ENCODE data around the gene FBXO31.

FBXO31 gene

GRCh38 chr16:87352818-87353217, 30.8 kb downstream of the FBXO31 start:
- FAIRE-seq (no peak), DNase-seq (ENCODE audit: insufficient read length) (no peak)
- no peak for TF ChIP-seq POLR2A (IDR thresholded peaks at IDR 0.05; ENCODE audit: low read depth, low read length)
- no peak for TF ChIP-seq POLR2AphosphoS5 (IDR thresholded peaks at IDR 0.05; ENCODE audit: low read depth, low read length)
- TF ChIP-seq TAF1 (IDR thresholded peaks at IDR 0.05; ENCODE audit: borderline replicate concordance, low read depth, low read length), result no peak

GRCh38 chr16:87351320-87351698, 32.3 kb downstream of the FBXO31 start:
- TF ChIP-seq POLR2AphosphoS5 (IDR thresholded peaks at IDR 0.05; ENCODE audit: low read depth, low read length) (no peak), TAF1 (IDR thresholded peaks at IDR 0.05; ENCODE audit: borderline replicate concordance, low read depth, low read length) (no peak), POLR2A (IDR thresholded peaks at IDR 0.05; ENCODE audit: low read depth, low read length) (no peak)
- FAIRE-seq (no peak), DNase-seq (ENCODE audit: insufficient read length) (no peak)

DNA sequence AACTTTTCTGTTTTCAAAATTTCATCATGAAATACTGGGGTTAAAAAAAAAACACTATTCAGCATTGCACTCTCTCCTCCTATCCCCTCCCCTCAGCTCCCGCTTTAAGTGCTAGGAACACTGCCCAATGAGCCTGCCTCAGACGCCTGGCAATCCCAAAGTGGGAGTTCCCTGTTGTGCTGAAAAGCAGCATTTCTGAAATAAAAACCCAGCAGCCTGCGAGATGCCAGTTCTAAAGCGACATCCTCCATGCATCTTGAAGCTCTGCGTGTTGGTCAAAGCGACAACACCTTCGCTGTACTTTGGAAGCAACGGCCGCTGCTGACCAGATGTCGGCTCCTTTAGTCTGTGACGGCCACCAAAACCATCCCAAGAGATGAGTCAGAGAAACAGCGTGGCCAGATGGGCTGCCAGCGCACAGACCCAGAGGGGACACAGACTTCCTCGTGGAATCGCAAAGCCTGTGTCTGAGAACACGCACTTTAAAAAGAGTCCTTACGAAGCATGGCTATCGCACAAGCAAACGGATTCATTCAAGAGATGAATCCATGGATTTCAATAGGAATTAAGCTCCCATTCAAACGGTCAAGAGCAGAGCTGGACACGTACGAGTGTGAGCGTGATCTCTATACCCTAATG, 32.8 kb downstream of the FBXO31 start:
- TF ChIP-seq POLR2A (IDR thresholded peaks at IDR 0.05; ENCODE audit: low read depth, low read length), result no peak
- TF ChIP-seq POLR2AphosphoS5 (IDR thresholded peaks at IDR 0.05; ENCODE audit: low read depth, low read length), result no peak
- TF ChIP-seq TAF1 (IDR thresholded peaks at IDR 0.05; ENCODE audit: borderline replicate concordance, low read depth, low read length), result no peak
- FAIRE-seq, result no peak
- no peak for DNase-seq (ENCODE audit: insufficient read length)

- TF ChIP-seq POLR2A (IDR thresholded peaks at IDR 0.05; ENCODE audit: low read depth, low read length) (no peak), TAF1 (IDR thresholded peaks at IDR 0.05; ENCODE audit: borderline replicate concordance, low read depth, low read length) (no peak), POLR2AphosphoS5 (IDR thresholded peaks at IDR 0.05; ENCODE audit: low read depth, low read length) (no peak)
- no peak for DNase-seq (ENCODE audit: insufficient read length)
- no peak for FAIRE-seq
Observed at GRCh38 chr16:87350031-87350430, 33.5 kb downstream of the FBXO31 start.

- FAIRE-seq, result no peak
- DNase-seq (ENCODE audit: insufficient read length), result no peak
- TF ChIP-seq POLR2A (IDR thresholded peaks at IDR 0.05; ENCODE audit: low read depth, low read length), result no peak
- no peak for TF ChIP-seq POLR2AphosphoS5 (IDR thresholded peaks at IDR 0.05; ENCODE audit: low read depth, low read length)
- no peak for TF ChIP-seq TAF1 (IDR thresholded peaks at IDR 0.05; ENCODE audit: borderline replicate concordance, low read depth, low read length)
Observed at GRCh38 chr16:87348616-87349157, 34.9 kb downstream of the FBXO31 start.

DNA sequence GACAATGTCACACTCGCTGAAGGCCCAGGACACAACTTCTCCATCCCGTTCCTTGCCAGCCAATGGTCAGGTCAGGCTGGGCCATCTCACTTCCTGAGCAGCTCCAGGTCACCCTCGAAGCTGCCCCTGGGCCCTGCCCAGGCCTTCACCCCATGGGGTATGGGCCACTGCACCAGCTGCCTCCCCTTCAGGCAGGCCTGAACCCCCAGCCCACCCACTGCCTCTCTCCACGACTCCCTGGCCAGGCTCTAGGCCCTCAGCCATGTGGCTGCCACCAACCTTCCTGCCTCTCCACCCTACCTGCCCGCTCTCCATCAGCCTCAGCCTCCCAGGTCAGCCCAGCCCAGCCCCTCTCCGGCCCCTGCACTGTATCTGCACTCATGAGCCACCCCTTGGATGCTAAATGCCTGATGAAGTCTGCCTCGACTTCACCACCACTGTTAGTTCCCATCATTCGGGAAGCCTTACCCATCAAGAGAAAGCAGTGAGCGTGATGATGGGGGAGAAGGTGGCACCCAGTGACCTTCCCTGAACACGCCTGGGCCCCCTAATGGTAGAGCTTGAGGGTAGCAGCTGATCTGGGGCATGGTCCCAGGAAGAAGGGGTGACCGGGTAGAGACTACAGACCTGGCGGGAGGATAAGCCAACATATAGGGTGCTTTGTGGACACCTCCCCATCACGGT, 35.5 kb downstream of the FBXO31 start:
- DNase-seq (ENCODE audit: insufficient read length) (no peak), FAIRE-seq (no peak)
- TF ChIP-seq POLR2A (IDR thresholded peaks at IDR 0.05; ENCODE audit: low read depth, low read length) (no peak), TAF1 (IDR thresholded peaks at IDR 0.05; ENCODE audit: borderline replicate concordance, low read depth, low read length) (no peak), POLR2AphosphoS5 (IDR thresholded peaks at IDR 0.05; ENCODE audit: low read depth, low read length) (no peak)

DNA sequence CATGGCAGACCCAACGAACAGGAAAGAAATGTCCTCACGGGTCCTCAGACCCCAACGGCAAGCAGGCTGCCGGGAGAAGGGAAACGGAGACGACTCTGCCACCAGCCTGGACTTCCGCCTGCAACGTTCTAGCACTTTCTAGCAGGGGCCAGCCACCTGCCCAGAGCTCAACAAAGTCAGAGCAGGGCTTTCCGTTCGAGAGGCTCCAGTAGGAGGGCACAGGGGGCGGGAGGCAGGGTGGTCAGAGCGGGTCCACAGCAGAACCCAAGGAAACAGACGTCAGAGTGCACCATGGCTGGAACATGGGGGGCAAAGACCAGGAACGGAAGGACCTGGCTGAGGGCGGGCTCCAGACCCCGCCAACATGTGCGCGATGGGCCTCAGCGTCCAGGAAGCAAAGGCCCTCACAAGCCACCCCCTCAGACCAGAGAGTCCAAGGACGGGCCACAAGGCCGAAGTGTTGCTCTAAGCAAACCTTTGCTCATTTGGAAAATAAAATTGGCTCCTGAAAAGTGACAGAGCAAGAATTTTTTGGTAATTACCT, 37.0 kb downstream of the FBXO31 start:
- no peak for FAIRE-seq
- no peak for TF ChIP-seq POLR2AphosphoS5 (IDR thresholded peaks at IDR 0.05; ENCODE audit: low read depth, low read length)
- TF ChIP-seq POLR2A (IDR thresholded peaks at IDR 0.05; ENCODE audit: low read depth, low read length), result no peak
- no peak for TF ChIP-seq TAF1 (IDR thresholded peaks at IDR 0.05; ENCODE audit: borderline replicate concordance, low read depth, low read length)
- no peak for DNase-seq (ENCODE audit: insufficient read length)

GRCh38 chr16:87345726-87346424, 37.7 kb downstream of the FBXO31 start:
- DNase-seq (ENCODE audit: insufficient read length) (no peak), FAIRE-seq (no peak)
- TF ChIP-seq POLR2A (IDR thresholded peaks at IDR 0.05; ENCODE audit: low read depth, low read length) (no peak), POLR2AphosphoS5 (IDR thresholded peaks at IDR 0.05; ENCODE audit: low read depth, low read length) (no peak), TAF1 (IDR thresholded peaks at IDR 0.05; ENCODE audit: borderline replicate concordance, low read depth, low read length) (no peak)

GRCh38 chr16:87344931-87345631, 38.5 kb downstream of the FBXO31 start:
- DNase-seq (ENCODE audit: insufficient read length) (peak; percentile 46), FAIRE-seq (no peak)
- TF ChIP-seq TAF1 (IDR thresholded peaks at IDR 0.05; ENCODE audit: borderline replicate concordance, low read depth, low read length) (no peak), POLR2AphosphoS5 (IDR thresholded peaks at IDR 0.05; ENCODE audit: low read depth, low read length) (no peak), POLR2A (IDR thresholded peaks at IDR 0.05; ENCODE audit: low read depth, low read length) (no peak)

DNA sequence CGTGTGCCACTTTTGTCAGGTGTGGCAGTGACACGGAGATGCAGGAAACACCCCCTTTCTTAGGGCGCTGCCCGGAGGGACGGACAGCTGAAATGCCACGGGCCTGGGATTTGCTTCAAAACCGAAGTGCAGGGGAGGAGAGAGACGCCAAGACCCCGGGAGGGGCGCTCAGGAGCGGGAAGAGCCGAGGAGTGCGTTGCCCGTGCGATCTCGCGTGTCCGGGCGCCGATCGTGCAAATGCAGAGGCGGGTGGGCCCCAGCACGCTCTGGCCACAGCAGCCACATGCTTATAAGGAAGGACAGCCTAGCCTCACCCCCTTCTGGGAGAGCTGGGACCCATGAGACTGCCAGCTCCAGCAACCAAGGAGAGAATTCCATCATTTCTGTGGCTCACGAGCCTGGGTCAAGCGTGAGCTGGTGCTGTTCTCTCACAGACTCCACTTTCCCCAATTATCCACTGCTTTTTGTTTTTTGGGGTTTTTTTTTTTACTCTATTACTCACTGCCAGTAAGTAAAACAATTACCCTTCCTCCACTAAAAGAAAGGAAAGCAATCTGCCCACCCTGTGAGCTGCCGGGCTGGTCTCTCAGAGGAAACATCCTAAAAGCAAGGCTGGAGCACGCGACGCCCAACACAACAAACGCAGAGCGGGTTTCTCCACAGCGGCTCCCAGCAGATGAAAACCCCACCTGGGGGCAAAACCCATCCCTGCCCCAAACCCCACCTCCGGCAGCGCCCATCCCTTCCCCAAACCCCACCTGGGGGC, 39.2 kb downstream of the FBXO31 start:
- DNase-seq (ENCODE audit: insufficient read length), result no peak
- no peak for FAIRE-seq
- TF ChIP-seq POLR2AphosphoS5 (IDR thresholded peaks at IDR 0.05; ENCODE audit: low read depth, low read length) (no peak), POLR2A (IDR thresholded peaks at IDR 0.05; ENCODE audit: low read depth, low read length) (no peak)

Measured in GM12892 (cell line).